Measurements from ENCODE around the gene OR8G1.

DNA sequence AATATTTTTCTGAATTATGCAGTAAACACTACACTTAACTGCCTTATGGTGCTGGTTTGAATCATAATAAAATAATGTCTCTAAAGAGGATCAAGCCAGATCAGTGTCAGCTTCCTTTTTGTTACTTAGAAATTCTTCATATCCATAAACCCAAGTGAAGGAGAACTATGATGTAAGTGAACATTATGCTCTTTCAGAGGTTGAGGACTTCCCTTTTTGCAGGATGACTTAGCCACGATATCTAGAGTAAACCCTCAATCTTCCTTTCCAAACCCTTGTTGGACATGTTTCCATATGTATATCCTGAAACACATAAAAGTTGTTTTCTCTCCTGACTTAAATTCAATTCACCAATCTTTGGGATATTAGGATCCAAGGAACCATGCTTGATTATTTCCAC is 53.8 kb downstream of the OR8G1 start:
- TF ChIP-seq POLR2A (IDR thresholded peaks at IDR 0.05; ENCODE audit: control extremely low read depth in 1 of 2, low read depth in 2 of 2, low read length in 2 of 2) (no peak), TAF1 (IDR thresholded peaks at IDR 0.05; ENCODE audit: low read depth, low read length) (no peak), BCL11A (IDR thresholded peaks at IDR 0.05; ENCODE audit: low read depth in 2 of 2, low read length in 2 of 2) (no peak), JUND (IDR thresholded peaks at IDR 0.05; ENCODE audit: low read length) (no peak), NANOG (IDR thresholded peaks at IDR 0.05; ENCODE audit: insufficient read depth, low read depth, low read length, poor library complexity, severe bottlenecking) (no peak), ATF3 (IDR thresholded peaks at IDR 0.05; ENCODE audit: insufficient read depth, low read depth, low read length) (no peak), POLR2AphosphoS5 (IDR thresholded peaks at IDR 0.05; ENCODE audit: low read depth, low read length) (no peak), GABPA (IDR thresholded peaks at IDR 0.05; ENCODE audit: borderline replicate concordance, insufficient read depth, low read length) (no peak)
- TF ChIP-seq, protein P1, sequence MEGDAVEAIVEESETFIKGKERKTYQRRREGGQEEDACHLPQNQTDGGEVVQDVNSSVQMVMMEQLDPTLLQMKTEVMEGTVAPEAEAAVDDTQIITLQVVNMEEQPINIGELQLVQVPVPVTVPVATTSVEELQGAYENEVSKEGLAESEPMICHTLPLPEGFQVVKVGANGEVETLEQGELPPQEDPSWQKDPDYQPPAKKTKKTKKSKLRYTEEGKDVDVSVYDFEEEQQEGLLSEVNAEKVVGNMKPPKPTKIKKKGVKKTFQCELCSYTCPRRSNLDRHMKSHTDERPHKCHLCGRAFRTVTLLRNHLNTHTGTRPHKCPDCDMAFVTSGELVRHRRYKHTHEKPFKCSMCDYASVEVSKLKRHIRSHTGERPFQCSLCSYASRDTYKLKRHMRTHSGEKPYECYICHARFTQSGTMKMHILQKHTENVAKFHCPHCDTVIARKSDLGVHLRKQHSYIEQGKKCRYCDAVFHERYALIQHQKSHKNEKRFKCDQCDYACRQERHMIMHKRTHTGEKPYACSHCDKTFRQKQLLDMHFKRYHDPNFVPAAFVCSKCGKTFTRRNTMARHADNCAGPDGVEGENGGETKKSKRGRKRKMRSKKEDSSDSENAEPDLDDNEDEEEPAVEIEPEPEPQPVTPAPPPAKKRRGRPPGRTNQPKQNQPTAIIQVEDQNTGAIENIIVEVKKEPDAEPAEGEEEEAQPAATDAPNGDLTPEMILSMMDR (IDR thresholded peaks at IDR 0.05; ENCODE audit: control extremely low read depth in 1 of 3, insufficient read depth in 1 of 3, low read depth in 1 of 3, low read length in 3 of 3), result no peak

Data from H1 (cell line).